Subcutaneous adipose tissue (tissue), 4 donors: ENCODE data around the gene PSMG4. TPM values are rescaled to one million over a fixed set of nuclear protein-coding genes. Genes with fewer than 3 reads are reported as not detected.

ENCODE experiments used
- CTCF ChIP-seq: fragments of 450-650 bp; IDR thresholded peaks from one replicate; pipeline ENCODE4 v1.5.1; 2016; ENCODE audit warnings: low read depth, mild to moderate bottlenecking, control low read depth, antibody characterized with exemption, moderate library complexity
- total RNA-seq, 4 donors: library from RNA; depleted of rRNA; stranded (reverse); fragments of >200 nt; gene quantifications; one replicate each; pipeline ENCODE4 v1.1.0, GENCODE V29; 2016

PSMG4 gene
- total RNA-seq, 4 donors from 2014 or later = 13.9 to 30.0 (median 19.5) TPM

- TF ChIP-seq CTCF = no peak
These were observed 19.2 kb downstream of the PSMG4 start for GRCh38 chr6:3277851-3278416.

GRCh38 chr6:3278691-3279090 lies 19.9 kb downstream of the PSMG4 start:
- TF ChIP-seq CTCF = no peak

- no peak for TF ChIP-seq CTCF
These were observed 21.3 kb downstream of the PSMG4 start for GRCh38 chr6:3280091-3280490.

GRCh38 chr6:3280866-3281465 lies 22.2 kb downstream of the PSMG4 start:
- no peak for TF ChIP-seq CTCF

- TF ChIP-seq CTCF = no peak
These were observed 23.1 kb downstream of the PSMG4 start for GRCh38 chr6:3281631-3282475.

GRCh38 chr6:3282476-3283236 lies 23.9 kb downstream of the PSMG4 start:
- TF ChIP-seq CTCF = no peak

GRCh38 chr6:3283241-3283640 lies 24.5 kb downstream of the PSMG4 start:
- TF ChIP-seq CTCF = no peak
